SK-N-SH treated with all-trans-retinoic acid at 6 μM for 48 hours (cell line): Measurements from ENCODE around the gene MEI1.

ENCODE experiments used
- ATAC-seq: fragments of 200-7000 bp; cut with Tn5 transposase; 3 replicates; pipeline ENCODE4 v1.9.1; 2020; ENCODE audit warnings: mild to moderate bottlenecking, moderate library complexity
- BACH2 ChIP-seq: fragments of 250-450 bp; sonication (Bioruptor Pico); IDR thresholded peaks from 2 replicates; pipeline ENCODE4 v1.9.0; 2021; ENCODE audit warnings: mild to moderate bottlenecking, borderline replicate concordance
- CSDC2 ChIP-seq: fragments of 250-450 bp; sonication (Bioruptor Pico); IDR thresholded peaks from 2 replicates; pipeline ENCODE4 v1.5.0; 2020; ENCODE audit warnings: mild to moderate bottlenecking, moderate library complexity
- ESRRG ChIP-seq: fragments of 250-450 bp; sonication (Bioruptor Pico); IDR thresholded peaks from 2 replicates; pipeline ENCODE4 v1.6.1; 2021; ENCODE audit warnings: mild to moderate bottlenecking
- GLIS3 ChIP-seq: fragments of 250-450 bp; sonication (Bioruptor Pico); IDR thresholded peaks from 2 replicates; pipeline ENCODE4 v1.5.0; 2020; ENCODE audit warnings: mild to moderate bottlenecking, moderate library complexity
- ISL1 ChIP-seq: fragments of 250-450 bp; sonication (Bioruptor Pico); IDR thresholded peaks from 2 replicates; pipeline ENCODE4 v2.1.2; 2022; ENCODE audit warnings: mild to moderate bottlenecking, moderate library complexity
- PPARA ChIP-seq: fragments of 250-450 bp; sonication (Bioruptor Pico); IDR thresholded peaks from 2 replicates; pipeline ENCODE4 v1.5.0; 2020; ENCODE audit warnings: mild to moderate bottlenecking, borderline replicate concordance
- RARB ChIP-seq: fragments of 250-450 bp; sonication (Bioruptor Pico); IDR thresholded peaks from 2 replicates; pipeline ENCODE4 v1.8.0; 2021; ENCODE audit warnings: mild to moderate bottlenecking, moderate library complexity
- SNAI2 ChIP-seq: fragments of 250-450 bp; sonication (Bioruptor Pico); IDR thresholded peaks from 2 replicates; pipeline ENCODE4 v1.5.0; 2020; ENCODE audit warnings: mild to moderate bottlenecking, moderate library complexity
- TCF4 ChIP-seq: fragments of 250-450 bp; sonication (Bioruptor Pico); IDR thresholded peaks from 2 replicates; pipeline ENCODE4 v1.8.0; 2021; ENCODE audit warnings: mild to moderate bottlenecking, moderate library complexity, borderline replicate concordance
- TOX ChIP-seq: fragments of 250-450 bp; sonication (Bioruptor Pico); IDR thresholded peaks from 2 replicates; pipeline ENCODE4 v1.8.0; 2021; ENCODE audit warnings: mild to moderate bottlenecking, moderate library complexity, borderline replicate concordance
- ZC3H10 ChIP-seq: fragments of 250-450 bp; sonication (Bioruptor Pico); IDR thresholded peaks from 2 replicates; pipeline ENCODE4 v1.5.1; 2021; ENCODE audit warnings: mild to moderate bottlenecking, moderate library complexity
- ZFP3 ChIP-seq: fragments of 250-450 bp; sonication (Bioruptor Pico); IDR thresholded peaks from 2 replicates; pipeline ENCODE4 v1.5.0; 2020; ENCODE audit warnings: mild to moderate bottlenecking, moderate library complexity
- ZFP30 ChIP-seq: fragments of 450-650 bp; formaldehyde crosslinking; IDR thresholded peaks from 2 replicates; pipeline ENCODE4 v1.5.0; 2022; ENCODE audit warnings: mild to moderate bottlenecking, moderate library complexity
- ZNF565 ChIP-seq: fragments of 450-650 bp; formaldehyde crosslinking; conservative IDR thresholded peaks from 2 replicates; pipeline ENCODE4 v1.5.0; 2020; ENCODE audit warnings: low read depth, mild to moderate bottlenecking, moderate library complexity
- ZNF70 ChIP-seq: fragments of 450-650 bp; formaldehyde crosslinking; IDR thresholded peaks from 2 replicates; pipeline ENCODE4 v1.5.0; 2020; ENCODE audit warnings: mild to moderate bottlenecking, moderate library complexity
- ZNF8 ChIP-seq: fragments of 450-650 bp; formaldehyde crosslinking; IDR thresholded peaks from 2 replicates; pipeline ENCODE4 v1.5.0; 2020; ENCODE audit warnings: mild to moderate bottlenecking, moderate library complexity
- TF ChIP-seq, protein P1 (sequence below): fragments of 250-450 bp; sonication (Bioruptor Pico); IDR thresholded peaks from 2 replicates; pipeline ENCODE4 v1.5.0; 2020; ENCODE audit warnings: mild to moderate bottlenecking, moderate library complexity
- TF ChIP-seq, protein P2 (sequence below): fragments of 250-450 bp; sonication (Bioruptor Pico); IDR thresholded peaks from 2 replicates; pipeline ENCODE4 v1.5.1; 2020; ENCODE audit warnings: low read depth, mild to moderate bottlenecking, moderate library complexity
- TF ChIP-seq, protein P3 (sequence below): fragments of 250-450 bp; sonication (Bioruptor Pico); IDR thresholded peaks from 2 replicates; pipeline ENCODE4 v1.8.0; 2021; ENCODE audit warnings: low read depth, mild to moderate bottlenecking, moderate library complexity, borderline replicate concordance
- TF ChIP-seq, protein P4 (sequence below): fragments of 250-450 bp; sonication (Bioruptor Pico); IDR thresholded peaks from 2 replicates; pipeline ENCODE4 v1.8.0; 2020; ENCODE audit warnings: mild to moderate bottlenecking, moderate library complexity, borderline replicate concordance

MEI1 gene

DNA sequence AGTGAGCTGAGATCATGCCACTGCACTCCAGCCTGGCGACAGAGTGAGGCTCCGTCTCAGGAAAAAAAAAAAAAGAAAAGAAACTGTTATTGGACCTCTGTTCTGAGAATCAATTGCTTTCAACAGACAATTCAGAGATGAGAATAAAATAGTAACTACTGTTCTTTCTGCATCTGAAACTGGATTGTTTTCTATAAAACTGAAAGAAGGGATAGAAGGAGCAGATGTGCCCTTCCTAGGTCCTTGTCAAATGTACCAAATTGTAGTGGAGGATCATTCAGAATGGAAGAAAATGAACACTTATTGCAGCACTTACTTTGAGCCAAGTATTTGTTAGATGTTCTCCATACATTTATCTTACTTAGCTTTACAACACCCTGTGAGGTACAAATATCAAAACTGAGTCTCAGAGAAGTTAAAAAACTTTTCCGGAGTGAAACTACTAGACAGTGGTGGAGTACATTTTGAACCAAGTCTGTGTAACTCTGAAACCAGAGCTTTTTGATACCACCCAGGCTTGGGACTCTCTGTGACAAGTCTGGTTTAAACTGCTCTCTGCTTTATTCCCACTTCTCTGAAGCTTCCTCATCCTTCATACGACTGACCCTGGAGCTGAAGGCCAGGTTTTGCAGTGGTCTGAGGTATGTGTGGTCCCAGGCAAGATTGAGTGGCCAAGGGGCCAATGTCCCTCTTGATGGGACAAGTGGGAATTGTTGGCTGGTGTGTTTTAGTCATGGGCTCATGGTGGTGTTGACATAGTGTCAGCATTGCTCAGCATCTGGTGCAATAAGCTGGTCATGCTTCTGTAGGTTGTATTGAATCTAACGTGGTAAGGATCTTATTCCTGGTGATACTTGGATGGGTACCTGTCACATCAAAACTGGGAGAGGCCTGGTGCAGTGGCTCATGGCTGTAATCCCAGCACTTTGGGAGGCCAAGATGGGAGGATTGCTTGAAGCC is 53.0 kb downstream of the MEI1 start:
- ATAC-seq: no peak

DNA sequence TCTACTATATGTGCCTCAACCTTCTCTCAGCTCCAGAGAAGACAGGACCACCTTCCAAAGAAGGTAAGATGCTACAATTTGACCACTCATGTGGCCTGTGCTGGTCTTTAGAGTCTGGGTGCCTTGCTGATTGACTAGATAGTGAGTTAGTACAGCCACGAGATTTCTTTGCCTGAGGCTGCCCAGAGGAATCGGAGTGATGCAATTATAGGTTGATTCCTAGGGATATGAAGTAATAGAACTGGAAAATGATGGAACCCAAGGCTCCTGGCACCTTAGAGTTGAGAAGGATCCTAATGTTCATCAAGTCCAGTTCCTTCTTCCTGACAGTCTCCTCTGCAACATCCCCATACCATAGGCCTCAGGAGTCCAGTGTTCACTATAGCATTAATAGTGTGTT is 54.7 kb downstream of the MEI1 start:
- ATAC-seq: no peak
- TF ChIP-seq ZNF70 (CRISPR knock-in tag) (no peak), ZNF565 (no peak), CSDC2 (CRISPR knock-in tag) (no peak), PPARA (CRISPR knock-in tag) (no peak), ZNF8 (CRISPR knock-in tag) (no peak), GLIS3 (CRISPR knock-in tag) (no peak)
- TF ChIP-seq, protein P1, sequence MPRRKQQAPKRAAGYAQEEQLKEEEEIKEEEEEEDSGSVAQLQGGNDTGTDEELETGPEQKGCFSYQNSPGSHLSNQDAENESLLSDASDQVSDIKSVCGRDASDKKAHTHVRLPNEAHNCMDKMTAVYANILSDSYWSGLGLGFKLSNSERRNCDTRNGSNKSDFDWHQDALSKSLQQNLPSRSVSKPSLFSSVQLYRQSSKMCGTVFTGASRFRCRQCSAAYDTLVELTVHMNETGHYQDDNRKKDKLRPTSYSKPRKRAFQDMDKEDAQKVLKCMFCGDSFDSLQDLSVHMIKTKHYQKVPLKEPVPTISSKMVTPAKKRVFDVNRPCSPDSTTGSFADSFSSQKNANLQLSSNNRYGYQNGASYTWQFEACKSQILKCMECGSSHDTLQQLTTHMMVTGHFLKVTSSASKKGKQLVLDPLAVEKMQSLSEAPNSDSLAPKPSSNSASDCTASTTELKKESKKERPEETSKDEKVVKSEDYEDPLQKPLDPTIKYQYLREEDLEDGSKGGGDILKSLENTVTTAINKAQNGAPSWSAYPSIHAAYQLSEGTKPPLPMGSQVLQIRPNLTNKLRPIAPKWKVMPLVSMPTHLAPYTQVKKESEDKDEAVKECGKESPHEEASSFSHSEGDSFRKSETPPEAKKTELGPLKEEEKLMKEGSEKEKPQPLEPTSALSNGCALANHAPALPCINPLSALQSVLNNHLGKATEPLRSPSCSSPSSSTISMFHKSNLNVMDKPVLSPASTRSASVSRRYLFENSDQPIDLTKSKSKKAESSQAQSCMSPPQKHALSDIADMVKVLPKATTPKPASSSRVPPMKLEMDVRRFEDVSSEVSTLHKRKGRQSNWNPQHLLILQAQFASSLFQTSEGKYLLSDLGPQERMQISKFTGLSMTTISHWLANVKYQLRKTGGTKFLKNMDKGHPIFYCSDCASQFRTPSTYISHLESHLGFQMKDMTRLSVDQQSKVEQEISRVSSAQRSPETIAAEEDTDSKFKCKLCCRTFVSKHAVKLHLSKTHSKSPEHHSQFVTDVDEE (CRISPR knock-in tag): no peak
- TF ChIP-seq, protein P2, sequence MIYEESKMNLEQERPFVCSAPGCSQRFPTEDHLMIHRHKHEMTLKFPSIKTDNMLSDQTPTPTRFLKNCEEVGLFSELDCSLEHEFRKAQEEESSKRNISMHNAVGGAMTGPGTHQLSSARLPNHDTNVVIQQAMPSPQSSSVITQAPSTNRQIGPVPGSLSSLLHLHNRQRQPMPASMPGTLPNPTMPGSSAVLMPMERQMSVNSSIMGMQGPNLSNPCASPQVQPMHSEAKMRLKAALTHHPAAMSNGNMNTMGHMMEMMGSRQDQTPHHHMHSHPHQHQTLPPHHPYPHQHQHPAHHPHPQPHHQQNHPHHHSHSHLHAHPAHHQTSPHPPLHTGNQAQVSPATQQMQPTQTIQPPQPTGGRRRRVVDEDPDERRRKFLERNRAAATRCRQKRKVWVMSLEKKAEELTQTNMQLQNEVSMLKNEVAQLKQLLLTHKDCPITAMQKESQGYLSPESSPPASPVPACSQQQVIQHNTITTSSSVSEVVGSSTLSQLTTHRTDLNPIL (CRISPR knock-in tag): no peak

More for the DNA sequence above, 53.0 kb downstream of the MEI1 start:
- TF ChIP-seq ZFP3 (CRISPR knock-in tag) (no peak), ISL1 (CRISPR knock-in tag) (no peak), ZNF8 (CRISPR knock-in tag) (no peak), ZNF70 (CRISPR knock-in tag) (no peak)

DNA sequence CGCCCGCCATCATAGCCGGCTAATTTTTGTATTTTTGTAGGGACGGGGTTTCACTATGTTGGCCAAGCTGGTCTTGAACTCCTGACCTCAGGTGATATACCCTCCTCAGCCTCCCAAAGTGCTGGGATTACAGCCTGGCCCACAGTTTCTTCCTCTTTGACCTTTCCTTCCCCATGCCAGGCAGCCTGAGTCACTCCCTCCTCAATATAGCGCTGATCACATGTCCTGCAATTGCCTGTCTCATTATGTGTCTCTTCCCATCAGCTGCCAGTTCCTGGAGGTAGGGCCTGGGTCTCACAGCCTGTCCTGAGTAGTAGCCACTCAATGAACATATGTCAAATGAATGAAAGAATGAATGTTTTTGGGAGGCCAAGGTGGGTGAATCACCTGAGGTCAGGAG is 58.2 kb downstream of the MEI1 start:
- TF ChIP-seq GLIS3 (CRISPR knock-in tag): no peak
- no peak for TF ChIP-seq ZFP30 (CRISPR knock-in tag)
- TF ChIP-seq, protein P3, sequence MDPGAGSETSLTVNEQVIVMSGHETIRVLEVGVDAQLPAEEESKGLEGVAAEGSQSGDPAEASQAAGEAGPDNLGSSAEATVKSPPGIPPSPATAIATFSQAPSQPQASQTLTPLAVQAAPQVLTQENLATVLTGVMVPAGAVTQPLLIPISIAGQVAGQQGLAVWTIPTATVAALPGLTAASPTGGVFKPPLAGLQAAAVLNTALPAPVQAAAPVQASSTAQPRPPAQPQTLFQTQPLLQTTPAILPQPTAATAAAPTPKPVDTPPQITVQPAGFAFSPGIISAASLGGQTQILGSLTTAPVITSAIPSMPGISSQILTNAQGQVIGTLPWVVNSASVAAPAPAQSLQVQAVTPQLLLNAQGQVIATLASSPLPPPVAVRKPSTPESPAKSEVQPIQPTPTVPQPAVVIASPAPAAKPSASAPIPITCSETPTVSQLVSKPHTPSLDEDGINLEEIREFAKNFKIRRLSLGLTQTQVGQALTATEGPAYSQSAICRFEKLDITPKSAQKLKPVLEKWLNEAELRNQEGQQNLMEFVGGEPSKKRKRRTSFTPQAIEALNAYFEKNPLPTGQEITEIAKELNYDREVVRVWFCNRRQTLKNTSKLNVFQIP: no peak
- TF ChIP-seq, protein P1 (CRISPR knock-in tag): no peak
- TF ChIP-seq SNAI2 (CRISPR knock-in tag): no peak
- no peak for ATAC-seq

DNA sequence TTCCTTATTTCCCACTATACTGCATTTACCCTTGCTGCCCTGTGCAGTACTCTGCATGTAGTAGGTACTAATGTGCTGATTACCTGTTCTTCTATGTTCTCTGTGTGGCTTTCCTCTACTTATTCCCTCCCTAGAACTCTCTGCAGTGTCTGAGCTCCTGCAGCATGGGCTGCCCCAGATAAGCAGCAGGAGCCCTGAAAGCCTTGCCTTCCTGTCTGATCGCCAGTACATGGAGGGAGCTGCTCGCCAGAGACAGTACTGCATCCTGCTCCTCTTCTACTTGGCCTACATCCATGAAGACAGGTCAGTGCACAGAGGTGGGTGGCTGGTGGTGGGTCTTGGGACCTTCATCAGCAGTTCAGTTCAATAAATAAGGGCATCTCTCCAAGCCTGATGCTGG is 58.9 kb downstream of the MEI1 start:
- no peak for ATAC-seq
- TF ChIP-seq, protein P1 (CRISPR knock-in tag): no peak
- TF ChIP-seq, protein P4, sequence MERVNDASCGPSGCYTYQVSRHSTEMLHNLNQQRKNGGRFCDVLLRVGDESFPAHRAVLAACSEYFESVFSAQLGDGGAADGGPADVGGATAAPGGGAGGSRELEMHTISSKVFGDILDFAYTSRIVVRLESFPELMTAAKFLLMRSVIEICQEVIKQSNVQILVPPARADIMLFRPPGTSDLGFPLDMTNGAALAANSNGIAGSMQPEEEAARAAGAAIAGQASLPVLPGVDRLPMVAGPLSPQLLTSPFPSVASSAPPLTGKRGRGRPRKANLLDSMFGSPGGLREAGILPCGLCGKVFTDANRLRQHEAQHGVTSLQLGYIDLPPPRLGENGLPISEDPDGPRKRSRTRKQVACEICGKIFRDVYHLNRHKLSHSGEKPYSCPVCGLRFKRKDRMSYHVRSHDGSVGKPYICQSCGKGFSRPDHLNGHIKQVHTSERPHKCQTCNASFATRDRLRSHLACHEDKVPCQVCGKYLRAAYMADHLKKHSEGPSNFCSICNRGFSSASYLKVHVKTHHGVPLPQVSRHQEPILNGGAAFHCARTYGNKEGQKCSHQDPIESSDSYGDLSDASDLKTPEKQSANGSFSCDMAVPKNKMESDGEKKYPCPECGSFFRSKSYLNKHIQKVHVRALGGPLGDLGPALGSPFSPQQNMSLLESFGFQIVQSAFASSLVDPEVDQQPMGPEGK (CRISPR knock-in tag): no peak
- TF ChIP-seq PPARA (CRISPR knock-in tag): no peak
- TF ChIP-seq TCF4 (CRISPR knock-in tag): no peak
- TF ChIP-seq RARB (CRISPR knock-in tag): no peak
- TF ChIP-seq ESRRG (CRISPR knock-in tag): no peak
- no peak for TF ChIP-seq TOX (CRISPR knock-in tag)
- no peak for TF ChIP-seq BACH2 (CRISPR knock-in tag)
- TF ChIP-seq, protein P2 (CRISPR knock-in tag): no peak
- no peak for TF ChIP-seq ZC3H10 (CRISPR knock-in tag)
- TF ChIP-seq ZFP3 (CRISPR knock-in tag): no peak
- TF ChIP-seq CSDC2 (CRISPR knock-in tag): no peak
- TF ChIP-seq ZNF8 (CRISPR knock-in tag): no peak
